NCI-H82 treated with DMSO at 0.1 percent for 48 hours (cell line): ENCODE data around the gene MED31.
"Not testable (repeated sequence)": the region's sequence is repeated elsewhere in the genome, so short reads cannot be mapped to it uniquely, and the experiment has no call there.

Source experiments
- DNase-seq: peaks from one replicate; lab custom pipeline; 2025; ENCODE audit not compliant: unreplicated experiment; lab: John Stamatoyannopoulos, UW

MED31 gene

DNA sequence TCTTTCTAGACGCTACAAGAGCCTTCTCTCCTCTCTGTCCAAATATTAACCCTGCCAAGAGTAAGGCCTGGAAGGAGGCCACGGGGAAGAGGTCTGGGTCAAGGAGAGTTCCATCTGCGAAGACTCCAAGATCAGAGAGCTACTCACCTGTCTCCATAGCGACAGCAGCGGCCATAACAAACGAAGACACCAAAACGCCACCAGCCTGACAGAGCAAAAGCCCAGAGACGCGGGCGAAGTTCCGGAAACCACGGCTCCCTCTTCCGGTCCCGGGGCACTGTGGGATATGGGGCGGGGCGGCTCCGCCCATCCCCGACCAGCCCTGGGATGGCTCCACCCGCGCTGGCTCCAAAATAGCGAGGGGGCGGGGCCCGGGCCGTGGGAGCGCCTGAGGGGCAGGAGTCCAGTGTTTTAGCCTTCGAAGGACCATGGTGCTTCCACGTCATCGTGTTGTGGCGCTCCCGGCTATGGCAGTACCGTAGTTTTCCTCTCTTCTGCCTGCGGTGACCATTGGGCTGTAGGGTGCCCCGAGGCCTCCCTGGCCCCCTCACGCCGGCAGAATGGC is at the start of gene MED31, which contains the start of gene C17orf100:
MED31 (minus strand) TSS at position 252 of the 565 bp plus-strand sequence; CDS start at position 175, 77 bp downstream.
C17orf100 (plus strand) TSS at position 409 of the 565 bp plus-strand sequence; CDS start at position 561, 152 bp downstream.
- DNase-seq, result peak; percentile 80

DNA sequence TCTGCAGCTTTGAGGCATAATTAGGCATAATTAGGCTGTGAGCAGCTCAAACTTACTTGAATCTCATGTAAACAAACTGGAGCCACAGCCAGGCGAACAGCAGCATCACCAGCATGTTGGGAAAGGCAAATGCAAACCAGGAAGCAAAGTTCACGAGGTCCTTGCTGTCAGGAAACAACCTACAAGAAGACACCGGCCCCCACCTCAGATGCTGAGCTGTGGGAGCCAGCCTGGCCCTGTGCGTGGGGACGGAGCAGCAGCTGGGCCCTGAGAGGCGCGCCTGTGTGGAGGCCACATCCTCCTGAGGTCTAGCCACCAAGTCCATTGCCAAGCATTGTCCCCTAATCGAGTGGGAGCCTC is 49.5 kb upstream of the MED31 start:
- no peak for DNase-seq

DNA sequence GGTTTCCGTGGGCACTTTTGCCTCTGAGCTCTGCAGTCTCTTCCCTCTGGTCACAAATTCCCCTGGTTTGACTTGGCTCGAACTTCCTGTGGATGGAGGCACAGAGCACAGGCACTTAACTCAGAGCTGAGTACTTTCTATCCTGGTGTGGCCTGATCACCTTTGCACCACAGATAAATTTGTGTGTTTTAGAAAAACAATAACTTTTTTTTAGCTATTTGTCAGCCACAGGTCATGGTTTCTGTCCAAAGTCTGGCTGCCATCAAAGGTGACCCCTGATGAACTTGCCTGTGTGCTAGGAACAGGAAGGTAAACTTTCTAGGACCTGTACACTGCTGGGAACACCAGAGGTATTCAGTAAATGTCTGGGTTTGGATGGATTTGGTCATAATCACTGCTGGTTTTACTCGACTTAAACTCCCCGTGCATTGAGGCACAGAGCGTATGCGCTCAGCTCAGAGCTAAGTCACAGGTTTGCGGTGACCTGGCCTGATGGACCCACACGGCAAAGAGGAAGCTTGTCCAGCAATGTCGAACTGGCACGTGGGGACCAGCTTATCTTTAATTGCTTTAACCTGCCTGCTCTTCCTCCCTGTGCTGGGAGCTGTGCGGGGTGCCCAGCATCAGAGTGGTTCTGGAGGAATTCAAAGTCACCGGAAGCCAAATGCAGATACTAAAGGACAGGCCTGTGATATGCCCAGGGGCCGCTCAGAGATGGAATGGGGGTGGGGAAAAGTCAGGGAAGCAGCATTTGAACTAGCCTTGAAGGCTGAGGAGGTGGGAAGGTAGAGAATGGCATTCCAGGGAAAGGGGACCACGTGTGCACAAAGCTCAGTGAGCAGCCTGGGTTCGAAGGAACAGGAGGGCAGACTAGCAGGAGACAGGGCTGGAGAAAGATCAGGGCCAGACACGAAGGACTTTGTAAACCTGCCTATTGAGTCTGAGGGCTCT is 48.9 kb upstream of the MED31 start:
- DNase-seq, result no peak

DNA sequence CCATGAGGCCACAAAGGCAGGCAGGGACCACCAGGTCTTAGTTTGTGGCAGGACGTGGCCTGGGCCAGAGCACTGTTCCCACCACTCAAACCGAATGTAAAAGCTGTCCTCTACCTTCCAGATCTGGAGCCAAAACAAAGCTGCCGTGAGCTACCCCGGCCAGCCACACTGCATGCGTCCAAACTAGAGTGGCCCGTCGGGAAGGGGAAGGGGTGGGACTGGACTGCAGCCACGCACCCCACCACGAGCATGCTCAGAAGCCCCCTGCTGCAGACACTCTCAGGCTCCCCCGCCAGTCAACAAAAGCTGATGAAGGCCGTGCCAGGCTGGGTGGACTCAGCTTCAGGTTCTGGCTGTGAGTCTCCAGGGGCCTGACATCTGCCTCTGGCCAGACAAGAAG is 46.6 kb upstream of the MED31 start:
- DNase-seq, result no peak

DNA sequence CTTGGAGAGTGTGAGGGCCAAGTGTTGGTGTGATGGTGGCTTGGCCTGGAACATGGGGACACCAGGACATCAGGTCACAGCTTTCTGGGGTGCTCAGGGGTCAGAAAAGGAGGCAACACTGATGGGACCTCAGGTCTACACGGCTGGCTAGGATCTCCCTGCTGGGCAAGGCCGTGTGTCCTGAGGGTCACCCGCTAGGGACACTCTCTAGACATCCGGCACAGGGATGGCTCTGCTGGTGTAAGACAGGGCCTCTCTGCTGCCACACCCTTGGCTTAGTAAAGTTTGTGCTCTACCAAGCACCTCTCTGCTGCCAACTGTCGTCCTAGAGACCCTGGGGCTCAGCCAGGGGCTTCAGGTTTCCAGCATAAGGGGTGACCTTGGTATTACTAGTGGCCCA is 45.5 kb upstream of the MED31 start:
- no peak for DNase-seq

DNA sequence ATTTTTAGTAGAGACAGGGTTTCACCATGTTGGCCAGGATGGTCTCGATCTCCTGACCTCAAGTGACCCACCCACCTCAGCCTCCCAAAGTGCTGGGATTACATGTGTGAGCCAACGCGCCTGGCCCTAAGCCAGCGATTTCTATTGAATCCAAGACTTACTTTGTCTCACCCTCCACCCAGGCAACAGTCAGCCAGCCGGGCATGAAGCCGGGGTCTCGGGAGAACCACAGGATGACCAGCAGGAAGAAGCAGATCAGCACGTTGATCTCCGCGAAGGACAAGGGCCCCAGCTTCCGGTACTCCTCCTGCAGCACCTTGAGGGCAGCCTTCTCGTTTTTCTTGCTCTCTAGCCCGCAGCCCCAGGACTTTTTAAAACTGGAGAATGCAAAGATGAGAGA is 44.2 kb upstream of the MED31 start:
- no peak for DNase-seq

DNA sequence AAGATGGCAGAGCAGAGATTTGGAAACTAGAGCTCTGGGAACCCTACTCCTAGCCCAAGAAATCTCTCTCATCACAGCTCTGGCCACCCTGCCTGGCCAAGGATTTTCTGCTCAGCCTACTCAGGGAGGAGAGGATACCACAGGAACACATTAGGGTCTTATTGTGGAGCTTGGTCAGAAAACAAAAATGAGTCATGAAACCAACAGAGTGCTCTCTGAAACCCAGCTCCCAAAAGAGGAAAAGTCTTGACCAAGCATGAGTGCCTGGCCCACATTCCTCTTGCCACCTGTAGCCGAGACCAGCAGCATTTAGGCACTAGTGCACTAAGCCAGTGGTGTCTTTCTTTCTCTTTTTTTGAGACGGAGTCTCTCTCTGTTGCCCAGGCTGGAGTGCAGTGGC is 43.6 kb upstream of the MED31 start:
- DNase-seq, result no peak

DNA sequence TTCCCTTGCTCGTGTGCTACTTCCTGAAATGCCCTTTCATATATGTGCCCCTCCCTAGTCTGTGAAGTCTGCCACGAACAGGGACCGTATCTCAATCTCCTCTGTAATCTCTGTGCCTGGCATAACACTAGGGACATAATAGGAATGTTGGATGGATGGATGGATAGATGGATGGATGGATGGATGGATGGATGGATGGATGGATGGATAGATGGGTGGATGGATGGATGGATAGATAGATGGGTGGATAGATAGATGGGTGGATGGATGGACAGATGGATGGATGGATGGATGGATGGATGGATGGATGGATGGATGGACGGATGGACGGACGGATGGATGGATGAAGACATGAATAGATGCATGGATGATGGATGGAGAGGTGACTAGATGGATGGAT is 40.6 kb upstream of the MED31 start:
- not testable (repeated sequence) for DNase-seq

DNA sequence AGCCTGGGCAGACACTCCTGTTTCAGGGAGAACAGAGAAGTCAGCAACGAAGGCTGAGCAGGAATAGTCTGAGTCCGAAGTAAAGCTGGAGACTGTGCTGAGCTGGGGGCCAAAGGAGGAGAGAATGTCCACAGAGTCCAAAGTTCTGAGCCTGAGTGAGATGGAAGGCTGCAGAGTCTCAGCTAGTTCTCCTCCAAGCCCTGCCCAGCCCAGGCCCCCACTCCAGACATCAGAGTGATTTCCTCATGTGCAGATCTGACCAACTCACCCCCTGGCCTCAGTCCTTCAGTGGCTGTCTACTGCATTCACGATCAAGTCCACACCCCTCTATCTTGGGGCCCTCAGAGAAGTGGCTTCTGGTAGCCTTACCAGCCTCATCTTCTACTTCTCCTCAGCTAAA is 40.1 kb upstream of the MED31 start:
- DNase-seq, result no peak

DNA sequence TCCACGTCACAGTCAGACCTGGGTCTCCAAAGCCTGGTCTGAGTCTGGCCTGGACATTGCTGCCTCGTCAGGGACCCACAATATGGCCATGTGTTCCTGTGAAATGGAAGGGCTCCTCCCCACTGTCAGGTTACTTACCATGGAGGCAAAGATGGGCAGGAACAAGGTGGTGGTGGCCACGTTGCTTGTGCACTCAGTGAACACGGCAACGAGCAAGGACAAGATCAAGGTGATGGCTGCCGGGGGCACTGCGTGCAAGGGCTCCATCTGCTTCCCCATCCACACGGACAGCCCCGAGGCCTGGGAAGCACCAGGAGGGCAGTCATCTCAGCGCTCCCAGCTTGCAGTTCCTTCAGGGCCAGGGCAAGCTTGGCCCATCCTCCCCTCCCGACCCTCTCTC is 39.2 kb upstream of the MED31 start:
- no peak for DNase-seq

DNA sequence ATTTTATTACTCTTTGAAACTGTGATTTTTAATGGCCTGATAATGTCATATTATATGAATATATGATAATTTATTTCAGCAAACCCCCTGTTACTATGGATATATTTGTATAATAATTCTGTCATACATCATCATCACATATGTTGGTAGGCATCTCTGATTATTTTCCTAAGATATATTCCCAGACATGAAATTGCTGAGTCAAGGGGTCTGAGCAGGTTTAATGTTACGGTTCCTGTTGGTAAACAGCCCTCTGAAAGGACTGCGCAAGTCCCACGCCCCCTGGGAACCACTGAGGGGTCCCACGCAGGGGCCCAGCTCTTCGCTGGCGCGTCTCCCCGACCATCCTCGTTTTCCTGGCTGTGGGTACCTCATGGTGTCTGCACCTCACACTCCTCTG is 37.5 kb upstream of the MED31 start:
- no peak for DNase-seq

DNA sequence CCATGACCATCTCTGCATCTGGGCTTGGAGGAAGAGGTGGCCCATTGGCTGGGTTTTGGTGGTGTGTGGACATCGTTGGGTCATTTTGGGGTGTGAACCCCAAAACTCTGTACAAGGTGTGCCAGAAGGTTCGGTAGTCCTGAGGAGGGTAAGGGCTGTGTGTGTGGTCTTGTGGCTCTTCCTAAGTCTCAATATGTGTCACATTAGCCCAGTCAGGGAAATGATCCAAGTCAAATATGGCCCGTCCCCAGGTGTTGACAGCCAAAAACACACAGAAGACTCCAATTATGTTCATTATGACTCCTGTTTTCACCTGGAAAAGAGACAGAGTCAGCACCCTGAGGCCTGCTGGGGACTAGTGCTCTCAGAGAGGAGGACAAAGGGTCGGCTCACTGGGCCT is 34.6 kb upstream of the MED31 start:
- DNase-seq, result no peak

DNA sequence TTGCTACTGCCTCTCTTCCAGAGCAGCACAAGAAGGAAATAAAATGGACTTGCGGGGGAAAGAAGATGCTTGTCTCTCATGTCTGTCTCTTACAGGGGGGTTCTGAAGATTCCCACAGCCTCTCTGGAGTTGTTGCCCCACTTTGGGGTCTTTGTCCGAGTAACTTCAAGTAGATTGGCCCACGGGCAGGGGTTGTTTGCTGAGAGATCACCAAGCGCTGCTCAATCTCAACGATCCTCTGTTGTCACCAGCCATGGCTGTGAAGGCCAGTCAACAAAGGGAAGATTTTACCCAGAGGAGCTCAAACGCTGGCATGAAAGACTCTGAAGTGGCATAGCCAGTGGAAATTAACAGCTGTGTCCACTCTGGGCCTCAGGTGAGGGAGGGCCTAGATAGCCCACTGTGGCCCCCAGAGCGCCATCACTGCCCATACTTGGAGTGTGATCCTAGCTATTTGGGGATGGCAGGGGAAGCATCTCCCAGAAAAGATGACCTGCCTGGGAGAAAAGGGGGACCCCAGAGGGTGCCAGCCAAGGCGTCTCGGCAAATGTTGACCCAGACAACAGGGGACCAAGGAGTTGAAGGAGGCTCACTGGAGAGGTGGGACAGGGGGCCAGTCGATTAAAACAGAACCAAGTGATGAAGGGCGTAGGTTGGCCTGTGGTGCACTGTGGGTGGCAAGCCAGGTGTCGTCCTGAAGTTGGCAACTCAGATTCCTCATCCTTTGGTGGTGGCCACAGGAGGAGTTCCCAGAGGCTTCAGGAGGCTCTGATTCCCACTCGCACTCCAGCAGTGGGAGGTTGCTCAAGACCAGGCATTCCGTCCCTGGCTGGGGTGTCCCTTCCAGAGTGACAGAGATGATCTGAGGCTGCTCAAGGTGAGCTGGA is 33.7 kb upstream of the MED31 start:
- DNase-seq, result no peak

DNA sequence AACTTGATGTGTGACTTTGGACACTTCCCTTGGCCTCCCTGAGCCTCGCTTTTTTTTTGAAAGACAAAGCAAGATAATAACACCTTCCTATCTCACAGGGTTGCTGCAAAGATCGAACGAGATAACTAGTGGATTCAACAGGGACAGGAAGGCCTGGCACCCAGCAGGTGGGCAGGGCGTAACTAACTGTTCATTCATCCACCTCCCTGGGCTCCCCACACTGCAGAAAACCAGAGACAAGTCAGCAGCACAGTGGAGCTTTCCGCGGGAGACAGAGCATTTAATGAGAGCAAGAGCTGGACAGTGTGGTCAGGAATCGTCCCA is 33.0 kb upstream of the MED31 start:
- no peak for DNase-seq

DNA sequence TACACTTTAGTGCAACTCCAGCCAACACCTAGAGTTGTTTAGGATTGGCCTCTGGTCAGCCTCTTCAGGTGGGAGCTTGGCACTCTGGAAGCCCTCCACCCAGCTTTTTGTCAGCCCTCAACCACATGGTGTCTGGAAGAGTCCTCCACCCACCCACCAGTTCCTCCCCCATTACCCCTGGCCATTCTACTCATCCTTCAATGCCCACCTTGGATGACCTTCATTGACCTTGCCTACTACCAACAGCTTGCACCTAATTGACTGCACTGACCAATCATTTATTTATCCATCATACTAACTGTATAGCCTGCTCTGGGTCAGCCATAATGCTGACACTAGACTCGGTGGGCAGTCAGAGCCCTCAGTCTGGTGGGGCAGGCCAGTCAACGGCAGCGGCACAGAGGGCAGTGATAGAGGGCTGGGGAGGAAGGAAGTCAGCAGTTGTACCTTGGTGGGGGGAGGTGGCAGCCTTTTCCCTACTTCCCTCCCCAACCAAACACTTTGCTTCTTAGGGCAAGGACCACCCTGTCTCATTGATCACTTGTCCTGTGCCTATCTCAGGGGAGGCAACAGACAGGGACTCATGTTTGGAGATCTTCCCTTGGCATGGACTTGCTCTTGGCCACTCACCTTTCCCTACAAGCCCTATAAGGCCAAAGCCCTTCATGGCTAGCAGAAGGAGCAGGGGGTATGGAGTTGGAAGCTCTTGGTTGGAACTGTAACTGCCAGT is 32.5 kb upstream of the MED31 start:
- DNase-seq, result no peak

DNA sequence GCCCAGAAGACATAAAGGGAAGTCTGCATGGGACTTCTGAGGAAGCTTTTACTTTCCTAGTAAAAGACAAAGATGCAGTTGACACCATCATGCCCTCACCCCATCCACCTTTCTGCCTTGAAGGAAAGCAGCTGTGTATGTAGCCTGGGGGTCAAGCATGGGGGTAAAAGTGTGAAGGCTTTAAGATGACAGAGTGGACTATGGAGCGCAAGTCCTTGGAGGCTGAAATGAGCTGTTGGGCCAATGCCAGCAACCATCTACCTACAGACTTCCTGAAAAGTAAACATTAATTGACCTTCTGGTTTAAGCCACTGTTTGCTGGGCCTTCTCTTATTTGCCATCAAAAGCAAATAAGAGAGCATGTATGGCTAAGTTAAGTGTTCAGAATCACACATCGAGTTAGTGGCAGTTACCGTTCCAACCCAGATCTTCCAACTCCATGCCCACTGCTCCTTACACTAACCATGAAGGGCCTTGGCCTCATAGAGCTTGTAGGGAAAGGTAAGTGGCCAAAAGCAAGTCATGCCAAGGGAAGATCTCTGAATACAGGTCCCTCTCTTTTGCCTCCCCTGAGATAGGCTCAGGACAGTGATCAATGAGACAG is 31.8 kb upstream of the MED31 start:
- DNase-seq, result no peak

DNA sequence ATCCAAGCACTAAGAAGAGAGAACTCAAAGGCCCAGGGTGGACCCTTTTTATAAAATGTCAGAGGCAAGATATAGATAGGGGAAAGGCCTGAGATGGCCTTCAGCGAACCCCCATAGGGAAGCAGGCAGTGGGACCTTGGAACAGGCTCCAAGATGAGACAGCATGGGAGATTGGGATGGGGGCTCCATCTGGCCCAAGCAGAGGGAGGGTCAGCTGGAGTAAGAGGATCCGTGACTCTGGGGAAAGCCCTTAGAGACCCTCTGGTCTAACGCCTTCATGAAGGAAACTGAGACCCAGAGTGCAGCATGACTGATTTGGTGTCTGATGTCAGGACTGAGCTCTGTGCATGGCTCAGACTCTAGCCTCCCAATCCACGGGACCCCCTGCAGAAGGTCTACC is 30.9 kb upstream of the MED31 start:
- no peak for DNase-seq

DNA sequence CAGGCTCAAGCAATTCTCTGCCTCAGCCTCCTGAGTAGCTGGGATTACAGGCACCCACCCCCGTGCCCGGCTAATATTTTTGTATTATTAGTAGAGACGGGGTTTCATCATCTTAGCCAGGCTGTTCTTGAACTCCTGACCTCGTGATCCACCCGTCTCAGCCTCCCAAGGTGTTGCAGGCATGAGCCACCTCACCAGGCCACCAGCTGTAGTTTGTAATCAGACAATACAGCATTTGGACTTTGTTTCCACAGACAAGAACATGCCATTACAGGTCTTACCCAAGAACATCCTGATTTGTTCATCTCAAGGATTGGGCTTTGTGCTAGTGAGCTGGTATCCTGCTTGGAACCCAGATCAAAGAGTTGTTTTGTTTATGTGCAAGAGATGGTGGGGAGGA is 30.3 kb upstream of the MED31 start:
- no peak for DNase-seq

DNA sequence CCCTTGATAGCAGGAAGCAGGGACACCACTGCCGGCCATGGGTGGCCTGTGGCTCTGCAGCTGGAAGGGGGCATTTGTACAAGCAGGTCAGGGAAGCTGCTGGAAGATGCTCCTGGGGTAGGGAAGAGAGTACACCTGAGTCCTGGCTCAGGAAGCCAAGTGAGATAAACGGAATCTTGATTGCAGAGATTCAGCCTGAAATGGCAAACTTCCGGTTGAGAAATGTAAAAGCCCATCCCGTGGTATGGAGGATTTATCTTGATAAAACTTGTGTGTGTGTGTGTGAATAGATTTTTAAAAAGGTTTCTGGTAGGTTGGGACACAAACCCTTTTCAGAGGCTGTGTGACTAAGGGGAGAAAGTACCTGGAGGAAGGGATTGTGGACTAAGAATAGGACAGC is 29.8 kb upstream of the MED31 start:
- DNase-seq, result no peak

DNA sequence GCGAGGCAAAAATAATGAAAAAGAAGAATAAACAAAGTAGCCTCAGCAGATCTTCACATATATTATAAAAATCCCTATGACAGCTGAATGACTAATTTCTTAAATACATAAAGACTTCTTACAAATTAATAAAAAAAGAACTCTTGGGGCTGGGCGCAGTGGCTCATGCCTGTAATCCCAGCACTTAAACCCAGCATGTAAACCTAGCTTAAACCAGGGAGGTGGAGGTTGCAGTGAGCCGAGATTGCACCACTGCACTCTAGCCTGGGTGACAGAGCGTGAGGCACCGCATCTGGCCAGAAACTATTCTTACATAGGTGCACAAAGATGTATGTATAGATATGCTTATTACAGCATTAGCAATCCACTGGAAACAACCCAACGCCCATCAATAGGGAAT is 27.8 kb upstream of the MED31 start:
- no peak for DNase-seq

DNA sequence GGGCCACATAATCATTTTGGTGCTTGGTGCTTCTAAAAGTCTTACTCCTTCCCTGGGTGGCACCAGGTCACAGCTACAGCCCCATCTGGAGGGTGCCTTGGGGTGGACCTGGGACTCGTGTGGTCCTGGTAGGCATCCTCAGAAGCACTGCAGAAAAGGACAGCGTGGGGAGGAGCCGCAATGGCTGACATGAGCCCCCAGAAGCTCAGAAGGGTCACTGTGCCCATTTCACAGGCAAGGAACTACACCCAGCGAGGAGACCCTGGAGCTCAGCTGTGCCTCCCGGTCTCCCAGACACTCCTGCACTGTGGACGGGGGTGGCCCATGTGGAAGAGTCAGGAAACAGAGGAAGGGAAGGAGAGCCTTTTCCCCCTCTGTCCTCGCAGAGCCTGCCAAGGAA is 26.5 kb upstream of the MED31 start:
- DNase-seq, result no peak
